Keratinocyte (primary cell): ENCODE results near the gene KSR2.

Experiments
- CTCF ChIP-seq, 3 experiments: IDR thresholded peaks in 1 of 3; conservative IDR thresholded peaks in 1 of 3; optimal IDR thresholded peaks in 1 of 3; 2 replicates in 2 of 3; 3 replicates in 1 of 3; pipeline versions ENCODE3 to v1.5.1; 2011; ENCODE audit warnings: low read length in 3 of 3, mild to moderate bottlenecking in 3 of 3, moderate library complexity in 2 of 3, control low read depth in 1 of 3, inconsistent platforms in 1 of 3; ENCODE audit not compliant: insufficient read depth in 2 of 3; ENCODE audit errors: extremely low read depth in 1 of 3
- EZH2 ChIP-seq: IDR thresholded peaks from one replicate; pipeline ENCODE4 v1.6.1; 2012; ENCODE audit warnings: inconsistent platforms, mild to moderate bottlenecking, low read length, moderate library complexity

- TF ChIP-seq CTCF (optimal IDR thresholded peaks at IDR 0.05 in 1 of 3, IDR thresholded peaks at IDR 0.05 in 1 of 3, conservative IDR thresholded peaks at IDR 0.05 in 1 of 3; ENCODE audit: extremely low read depth in 1 of 3, insufficient read depth in 2 of 3, low read length in 3 of 3) (no peak), EZH2 (no peak)
Observed at GRCh38 chr12:117461732-117462131, 507.1 kb downstream of the KSR2 start.
